ENCODE data around the gene RARS1. TPM values are rescaled to one million over a fixed set of nuclear protein-coding genes. Genes with fewer than 3 reads are reported as not detected.

RARS1 gene
- total RNA-seq, 1 experiment from 2014 or later, result 105 TPM

DNA sequence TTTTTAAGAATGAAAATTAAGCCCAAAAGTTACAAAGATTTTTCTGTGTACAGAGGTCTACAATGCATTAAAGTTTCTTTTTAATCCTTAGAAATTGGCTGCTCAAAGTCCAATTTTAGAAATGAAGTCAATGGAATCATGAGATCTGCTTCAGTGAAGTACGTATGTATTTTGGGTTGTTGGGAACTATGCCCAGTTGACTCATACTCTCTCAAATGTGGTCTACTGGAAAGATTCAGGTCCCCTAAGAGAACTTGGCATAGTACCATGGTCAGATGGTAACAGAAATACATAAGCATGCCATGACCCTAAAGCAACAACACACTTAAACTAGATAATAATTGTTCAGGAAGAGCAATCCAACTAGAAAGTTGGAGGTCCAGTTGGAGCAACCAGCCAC lies 65.9 kb downstream of the RARS1 start:
- Histone ChIP-seq H3K36me3 (ENCODE audit: insufficient read depth, low read length, poor library complexity, severe bottlenecking) (peaks cover 58% of the 10 kb centered on the region), H3K27ac (ENCODE audit: low read depth, low read length, poor library complexity, severe bottlenecking) (no peak overlapping the region), H3K4me1 (ENCODE audit: insufficient read depth, low read length, poor library complexity, severe bottlenecking) (no peaks in the 10 kb centered on the region), H3K27me3 (replicated peaks; ENCODE audit: insufficient read depth, low read depth, low read length, poor library complexity) (no peaks in the 10 kb centered on the region), H3K9me3 (ENCODE audit: low read depth, low read length, poor library complexity, severe bottlenecking) (no peaks in the 10 kb centered on the region), H3K4me3 (ENCODE audit: low read depth, low read length, poor library complexity, severe bottlenecking) (no peak overlapping the region)
- TF ChIP-seq EZH2 (IDR thresholded peaks at IDR 0.05; ENCODE audit: borderline replicate concordance, low read depth, low read length, poor library complexity, severe bottlenecking), result no peak
- TF ChIP-seq, protein P1, sequence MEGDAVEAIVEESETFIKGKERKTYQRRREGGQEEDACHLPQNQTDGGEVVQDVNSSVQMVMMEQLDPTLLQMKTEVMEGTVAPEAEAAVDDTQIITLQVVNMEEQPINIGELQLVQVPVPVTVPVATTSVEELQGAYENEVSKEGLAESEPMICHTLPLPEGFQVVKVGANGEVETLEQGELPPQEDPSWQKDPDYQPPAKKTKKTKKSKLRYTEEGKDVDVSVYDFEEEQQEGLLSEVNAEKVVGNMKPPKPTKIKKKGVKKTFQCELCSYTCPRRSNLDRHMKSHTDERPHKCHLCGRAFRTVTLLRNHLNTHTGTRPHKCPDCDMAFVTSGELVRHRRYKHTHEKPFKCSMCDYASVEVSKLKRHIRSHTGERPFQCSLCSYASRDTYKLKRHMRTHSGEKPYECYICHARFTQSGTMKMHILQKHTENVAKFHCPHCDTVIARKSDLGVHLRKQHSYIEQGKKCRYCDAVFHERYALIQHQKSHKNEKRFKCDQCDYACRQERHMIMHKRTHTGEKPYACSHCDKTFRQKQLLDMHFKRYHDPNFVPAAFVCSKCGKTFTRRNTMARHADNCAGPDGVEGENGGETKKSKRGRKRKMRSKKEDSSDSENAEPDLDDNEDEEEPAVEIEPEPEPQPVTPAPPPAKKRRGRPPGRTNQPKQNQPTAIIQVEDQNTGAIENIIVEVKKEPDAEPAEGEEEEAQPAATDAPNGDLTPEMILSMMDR (conservative IDR thresholded peaks at IDR 0.05; ENCODE audit: low read depth, low read length), result no peak
- ChIA-PET POLR2A (ENCODE audit: low non-redundant PET) (no interaction called here), CTCF (no interaction called here)
- intact Hi-C loops (cut with micrococcal nuclease; ENCODE audit: unreplicated experiment), result no loop called here
- no peak for DNase-seq (ENCODE audit: low spot score)
- BruUV-seq (replicated peaks), result no TSS peak

DNA sequence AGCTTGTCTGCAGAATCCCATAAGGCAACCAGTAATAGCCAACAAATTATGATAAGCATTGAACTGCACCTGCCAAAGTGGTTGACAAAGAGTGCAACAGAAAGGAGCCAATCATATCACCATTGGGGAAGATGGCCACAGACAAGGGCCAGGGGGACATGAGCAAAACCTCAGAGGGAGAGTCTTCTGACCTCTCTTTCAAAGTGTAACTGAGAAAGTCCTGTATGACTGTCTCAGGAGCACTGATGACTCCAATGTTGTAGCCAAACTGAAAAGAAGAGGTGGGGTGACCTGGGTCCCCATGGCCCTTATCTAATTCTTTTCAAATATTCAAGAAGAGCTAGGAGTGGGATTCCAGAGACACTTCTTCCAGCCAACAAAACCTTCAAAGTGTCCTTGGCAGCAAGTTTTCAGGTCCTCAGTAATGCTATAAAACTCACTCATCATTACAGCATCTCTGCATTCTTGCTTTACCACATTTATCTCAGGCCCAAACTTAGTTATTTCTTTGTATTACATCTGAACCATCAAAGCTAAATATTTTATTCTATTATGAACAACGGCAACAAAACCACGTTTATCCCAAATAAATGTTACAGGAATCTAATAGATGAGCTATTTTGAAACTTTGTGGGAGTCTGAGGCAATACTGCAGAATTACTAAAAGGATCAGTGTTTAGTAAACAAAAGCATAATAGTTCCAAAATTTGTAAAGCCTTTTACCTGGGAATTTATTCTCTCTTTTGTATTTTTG lies 67.3 kb downstream of the RARS1 start:
- no peak for TF ChIP-seq EZH2 (IDR thresholded peaks at IDR 0.05; ENCODE audit: borderline replicate concordance, low read depth, low read length, poor library complexity, severe bottlenecking)
- TF ChIP-seq, protein P1 (conservative IDR thresholded peaks at IDR 0.05; ENCODE audit: low read depth, low read length), result no peak

DNA sequence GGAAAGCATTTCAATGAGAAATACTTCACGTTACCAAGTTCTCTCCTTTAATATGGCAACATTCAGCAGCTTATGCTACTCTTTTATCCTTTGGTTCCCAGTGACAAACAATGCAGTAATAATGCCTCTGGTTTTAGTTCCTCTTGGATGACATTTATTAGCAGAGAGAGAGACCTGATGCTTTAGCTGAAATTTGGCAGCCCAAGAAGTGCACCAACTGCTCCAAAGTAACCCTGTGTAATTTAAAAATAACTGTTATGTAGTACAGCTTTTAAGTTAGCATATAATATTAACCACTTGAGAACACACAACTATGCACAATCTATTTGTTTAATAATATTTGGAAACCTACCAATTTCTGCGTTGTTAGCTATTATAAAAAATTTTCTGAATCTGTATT lies 71.1 kb downstream of the RARS1 start:
- Histone ChIP-seq H3K27me3 (replicated peaks; ENCODE audit: insufficient read depth, low read depth, low read length, poor library complexity) (no peaks in the 10 kb centered on the region), H3K27ac (ENCODE audit: low read depth, low read length, poor library complexity, severe bottlenecking) (no peak overlapping the region), H3K36me3 (ENCODE audit: insufficient read depth, low read length, poor library complexity, severe bottlenecking) (peaks cover 85% of the 10 kb centered on the region), H3K4me3 (ENCODE audit: low read depth, low read length, poor library complexity, severe bottlenecking) (no peak overlapping the region), H3K4me1 (ENCODE audit: insufficient read depth, low read length, poor library complexity, severe bottlenecking) (no peaks in the 10 kb centered on the region), H3K9me3 (ENCODE audit: low read depth, low read length, poor library complexity, severe bottlenecking) (no peaks in the 10 kb centered on the region)
- ChIA-PET POLR2A (ENCODE audit: low non-redundant PET) (no interaction called here), CTCF (no interaction called here)
- no peak for DNase-seq (ENCODE audit: low spot score)
- BruUV-seq (replicated peaks), result no TSS peak
- intact Hi-C loops (cut with micrococcal nuclease; ENCODE audit: unreplicated experiment), result no loop called here
- TF ChIP-seq EZH2 (IDR thresholded peaks at IDR 0.05; ENCODE audit: borderline replicate concordance, low read depth, low read length, poor library complexity, severe bottlenecking), result no peak
- TF ChIP-seq, protein P1 (conservative IDR thresholded peaks at IDR 0.05; ENCODE audit: low read depth, low read length), result no peak

More for the DNA sequence above, 67.3 kb downstream of the RARS1 start:
- Histone ChIP-seq H3K9me3 (ENCODE audit: low read depth, low read length, poor library complexity, severe bottlenecking) (no peaks in the 10 kb centered on the region), H3K4me3 (ENCODE audit: low read depth, low read length, poor library complexity, severe bottlenecking) (no peak overlapping the region), H3K27me3 (replicated peaks; ENCODE audit: insufficient read depth, low read depth, low read length, poor library complexity) (no peaks in the 10 kb centered on the region), H3K36me3 (ENCODE audit: insufficient read depth, low read length, poor library complexity, severe bottlenecking) (peaks cover 64% of the 10 kb centered on the region), H3K4me1 (ENCODE audit: insufficient read depth, low read length, poor library complexity, severe bottlenecking) (no peaks in the 10 kb centered on the region), H3K27ac (ENCODE audit: low read depth, low read length, poor library complexity, severe bottlenecking) (no peak overlapping the region)
- ChIA-PET CTCF (no interaction called here), POLR2A (ENCODE audit: low non-redundant PET) (interaction anchor here (0.7 kb wide), 1 partner anchor 1092 kb away, joined by 4 read pairs; no protein-coding TSS in a partner anchor)
- no peak for DNase-seq (ENCODE audit: low spot score)
- intact Hi-C loops (cut with micrococcal nuclease; ENCODE audit: unreplicated experiment), result no loop called here
- BruUV-seq (replicated peaks), result no TSS peak
